Nephron (organoid): ENCODE results near the gene ABR.
A peak's percentile ranks its signal among the peaks of the same experiment; 100 is the strongest.

Experiments used
- H3K27ac Mint-ChIP-seq, 3 experiments: 2 replicates each; pipeline ENCODE4 v1.8.0; 2020; ENCODE audit warnings: mixed read lengths in 3 of 3, mild to moderate bottlenecking in 2 of 3, moderate library complexity in 1 of 3
- H3K27me3 Mint-ChIP-seq: 2 replicates; pipeline ENCODE4 v1.8.0; 2021; ENCODE audit warnings: low read depth, mild to moderate bottlenecking, moderate library complexity, mixed read lengths
- H3K36me3 Mint-ChIP-seq: 2 replicates; pipeline ENCODE4 v1.8.0; 2020; ENCODE audit warnings: low read depth, mixed read lengths
- H3K4me1 Mint-ChIP-seq: 2 replicates; pipeline ENCODE4 v1.8.0; 2020; ENCODE audit warnings: mixed read lengths
- H3K4me3 Mint-ChIP-seq, 3 experiments: 2 replicates each; pipeline ENCODE4 v1.8.0; 2020; ENCODE audit warnings: mild to moderate bottlenecking in 3 of 3, mixed read lengths in 3 of 3, moderate library complexity in 2 of 3
- H3K9me3 Mint-ChIP-seq: 2 replicates; pipeline ENCODE4 v1.8.0; 2020; ENCODE audit warnings: mixed read lengths
- TF ChIP-seq, protein P1 (sequence below), 3 experiments: fragments of 200-600 bp; sonication (generic); IDR thresholded peaks; one replicate each; pipeline ENCODE4 v1.5.0; 2021; ENCODE audit warnings: antibody characterized with exemption in 3 of 3; ENCODE audit not compliant: unreplicated experiment in 3 of 3

Gene ABR

DNA sequence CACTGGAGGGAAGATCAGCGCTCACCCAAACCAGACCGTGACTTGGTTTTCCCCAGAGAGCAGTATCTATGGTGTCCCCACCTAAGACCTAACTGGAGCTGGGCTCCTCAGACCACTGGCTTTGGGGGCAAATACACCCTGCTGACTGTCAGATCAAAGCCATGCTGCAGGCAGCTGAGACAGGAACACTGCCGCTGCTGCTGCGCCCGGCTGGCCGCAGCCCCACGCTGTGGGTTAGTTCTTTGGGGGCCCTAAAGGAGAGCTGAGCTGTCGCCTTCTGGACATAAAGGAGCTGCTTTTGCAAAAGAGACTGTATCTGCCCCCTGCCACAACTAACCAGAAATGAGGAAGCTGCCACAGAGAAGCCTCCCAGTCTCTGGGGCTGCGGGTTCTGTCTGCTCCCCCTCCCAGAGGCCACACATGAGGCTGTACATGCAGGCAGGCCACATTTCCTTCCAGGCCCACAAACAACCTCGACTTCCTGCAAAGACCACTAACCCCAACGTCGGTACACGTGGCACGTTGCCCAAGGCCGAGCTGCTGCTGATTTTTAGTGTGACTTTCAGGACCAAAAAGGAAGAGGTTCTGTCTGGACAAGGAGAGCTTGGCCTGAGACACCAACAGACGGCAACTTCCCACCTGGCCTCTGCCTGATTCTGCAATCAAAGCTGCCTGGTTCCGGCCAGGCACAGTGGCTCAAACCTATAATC is 18.2 kb upstream of the ABR start:
- Mint-ChIP-seq H3K4me1 (peaks cover 12% of the 10 kb centered on the region), H3K27ac (peak overlapping the region; percentile 79 to 92 (median 91)), H3K4me3 (no peak overlapping the region), H3K36me3 (no peaks in the 10 kb centered on the region), H3K27me3 (peaks cover 25% of the 10 kb centered on the region), H3K9me3 (no peaks in the 10 kb centered on the region)
- TF ChIP-seq, protein P1, sequence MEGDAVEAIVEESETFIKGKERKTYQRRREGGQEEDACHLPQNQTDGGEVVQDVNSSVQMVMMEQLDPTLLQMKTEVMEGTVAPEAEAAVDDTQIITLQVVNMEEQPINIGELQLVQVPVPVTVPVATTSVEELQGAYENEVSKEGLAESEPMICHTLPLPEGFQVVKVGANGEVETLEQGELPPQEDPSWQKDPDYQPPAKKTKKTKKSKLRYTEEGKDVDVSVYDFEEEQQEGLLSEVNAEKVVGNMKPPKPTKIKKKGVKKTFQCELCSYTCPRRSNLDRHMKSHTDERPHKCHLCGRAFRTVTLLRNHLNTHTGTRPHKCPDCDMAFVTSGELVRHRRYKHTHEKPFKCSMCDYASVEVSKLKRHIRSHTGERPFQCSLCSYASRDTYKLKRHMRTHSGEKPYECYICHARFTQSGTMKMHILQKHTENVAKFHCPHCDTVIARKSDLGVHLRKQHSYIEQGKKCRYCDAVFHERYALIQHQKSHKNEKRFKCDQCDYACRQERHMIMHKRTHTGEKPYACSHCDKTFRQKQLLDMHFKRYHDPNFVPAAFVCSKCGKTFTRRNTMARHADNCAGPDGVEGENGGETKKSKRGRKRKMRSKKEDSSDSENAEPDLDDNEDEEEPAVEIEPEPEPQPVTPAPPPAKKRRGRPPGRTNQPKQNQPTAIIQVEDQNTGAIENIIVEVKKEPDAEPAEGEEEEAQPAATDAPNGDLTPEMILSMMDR (IDR thresholded peaks at IDR 0.05; ENCODE audit: unreplicated experiment in 3 of 3) = no peak

DNA sequence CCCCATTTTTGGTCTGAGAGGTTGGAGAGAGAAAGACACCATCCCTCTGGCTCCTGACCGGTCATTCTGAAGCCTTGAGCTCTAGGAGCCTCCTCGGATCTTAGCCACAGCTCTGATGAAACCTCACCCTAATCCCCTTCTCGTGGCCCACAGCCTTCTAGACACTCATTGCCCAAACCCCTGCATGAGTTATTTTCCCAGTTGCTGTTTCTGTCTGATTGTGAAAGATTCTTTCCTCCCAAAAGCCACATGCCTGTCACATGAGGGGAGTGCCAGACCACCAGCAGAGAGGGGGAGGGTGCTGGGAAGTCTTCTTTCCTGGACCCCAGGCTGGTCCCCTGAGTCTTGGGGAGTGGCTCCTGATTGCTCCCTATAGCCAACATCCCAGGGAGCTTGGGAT is 17.6 kb upstream of the ABR start:
- TF ChIP-seq, protein P1 (IDR thresholded peaks at IDR 0.05; ENCODE audit: unreplicated experiment in 3 of 3) = no peak
- Mint-ChIP-seq H3K9me3 (no peaks in the 10 kb centered on the region), H3K27ac (peak overlapping the region; percentile 79 to 92 (median 91)), H3K4me3 (no peak overlapping the region), H3K4me1 (peaks cover 12% of the 10 kb centered on the region), H3K36me3 (no peaks in the 10 kb centered on the region), H3K27me3 (peaks cover 23% of the 10 kb centered on the region)

DNA sequence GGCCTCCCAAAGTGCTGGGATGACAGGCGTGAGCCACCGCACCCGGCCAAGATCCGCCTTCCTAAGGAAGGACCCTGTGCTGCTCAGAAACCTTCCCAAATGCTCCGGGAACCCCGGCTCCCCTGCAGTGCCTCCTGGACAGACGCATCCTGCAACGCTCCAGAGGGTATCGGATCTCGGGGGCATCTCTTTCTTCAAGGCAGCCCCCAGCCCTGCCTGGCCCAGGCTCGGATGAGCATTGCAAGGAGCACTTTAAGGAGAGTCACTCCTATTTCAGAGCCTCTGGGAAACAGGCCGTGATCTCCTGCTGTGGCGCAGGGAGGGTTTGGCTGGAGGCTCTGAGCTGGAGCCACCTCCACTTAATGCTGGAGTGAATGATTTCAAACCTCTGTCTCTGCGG is 17.2 kb upstream of the ABR start:
- no peaks in the 10 kb centered on the region for H3K36me3 Mint-ChIP-seq
- H3K4me1 Mint-ChIP-seq = peaks cover 12% of the 10 kb centered on the region
- TF ChIP-seq, protein P1 (IDR thresholded peaks at IDR 0.05; ENCODE audit: unreplicated experiment in 3 of 3) = no peak
- H3K4me3 Mint-ChIP-seq = no peak overlapping the region
- H3K9me3 Mint-ChIP-seq = no peaks in the 10 kb centered on the region
- H3K27me3 Mint-ChIP-seq = peaks cover 23% of the 10 kb centered on the region
- peak overlapping the region; percentile 79 to 92 (median 91) for H3K27ac Mint-ChIP-seq

DNA sequence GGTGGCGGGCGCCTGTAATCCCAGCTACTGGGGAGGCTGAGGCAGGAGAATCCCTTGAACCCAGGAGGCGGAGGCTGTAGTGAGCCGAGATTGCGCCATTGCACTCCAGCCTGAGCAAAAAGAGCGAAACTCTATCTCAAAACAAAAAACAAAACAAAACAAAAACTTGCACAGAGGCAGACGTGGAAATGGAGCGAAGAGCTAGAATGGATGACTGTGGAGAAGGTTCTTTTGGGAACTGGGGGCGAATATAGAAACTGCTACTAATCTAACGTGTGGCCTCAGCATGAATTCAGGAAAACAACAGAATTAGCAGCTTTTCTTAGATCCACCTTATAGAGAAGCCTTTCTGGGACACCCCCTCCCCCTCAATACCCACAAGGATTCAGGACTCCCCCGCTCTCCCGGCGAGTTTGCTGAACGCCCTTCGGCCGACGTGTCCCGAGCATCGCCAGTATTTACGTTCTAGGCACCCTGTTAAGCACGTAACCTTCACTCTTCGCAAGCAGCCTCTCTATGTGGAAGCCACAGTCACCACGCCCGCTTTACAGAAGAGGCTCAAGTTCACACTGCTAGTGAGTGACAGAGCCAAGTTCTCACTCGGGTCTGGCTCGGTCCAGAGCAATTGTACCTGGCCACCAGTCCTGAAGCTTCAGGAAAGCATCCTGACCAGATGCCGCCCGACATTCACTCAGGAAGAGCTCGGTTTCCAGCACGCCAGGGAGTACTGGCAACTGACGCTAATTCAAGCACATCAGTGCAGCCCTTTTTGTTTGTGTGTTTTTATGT is 13.3 kb upstream of the ABR start:
- no peaks in the 10 kb centered on the region for H3K9me3 Mint-ChIP-seq
- peak overlapping the region in 1 of 3 experiments; percentile 4 for H3K27ac Mint-ChIP-seq
- TF ChIP-seq, protein P1 (IDR thresholded peaks at IDR 0.05; ENCODE audit: unreplicated experiment in 3 of 3) = no peak
- peaks cover 33% of the 10 kb centered on the region for H3K27me3 Mint-ChIP-seq
- H3K4me3 Mint-ChIP-seq = no peak overlapping the region
- peaks cover 21% of the 10 kb centered on the region for H3K4me1 Mint-ChIP-seq
- no peaks in the 10 kb centered on the region for H3K36me3 Mint-ChIP-seq

DNA sequence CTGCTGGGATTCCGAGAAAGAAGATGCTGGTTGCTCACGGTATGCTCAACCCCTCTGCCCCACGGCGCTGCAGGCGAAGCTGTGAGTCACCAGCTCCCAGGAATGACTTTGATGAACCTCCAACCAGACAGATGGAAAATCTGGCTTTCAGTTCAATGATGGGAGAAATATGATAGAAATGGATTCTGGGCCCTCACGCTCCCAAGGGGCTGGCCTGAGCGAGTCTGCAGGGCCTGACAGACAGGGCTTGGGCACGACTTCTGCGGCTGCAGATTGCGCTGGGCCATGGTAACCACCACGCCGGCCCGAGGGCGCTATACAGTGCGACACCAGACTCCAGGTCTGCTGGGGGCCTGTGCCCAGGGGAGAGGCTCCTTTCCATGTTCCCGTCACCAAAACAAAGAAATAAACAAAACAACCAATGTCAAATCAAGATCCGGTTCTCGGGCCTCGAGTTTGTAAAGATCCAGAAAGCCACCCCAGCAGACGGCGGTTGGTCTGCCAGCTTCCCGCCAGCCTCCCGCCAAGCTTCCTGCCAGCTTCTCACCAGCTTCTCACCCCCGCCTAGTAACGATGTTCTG is 11.1 kb upstream of the ABR start:
- Mint-ChIP-seq H3K27ac (no peak overlapping the region), H3K4me1 (peaks cover 23% of the 10 kb centered on the region), H3K9me3 (no peaks in the 10 kb centered on the region), H3K36me3 (no peaks in the 10 kb centered on the region), H3K27me3 (peaks cover 45% of the 10 kb centered on the region), H3K4me3 (no peak overlapping the region)
- TF ChIP-seq, protein P1 (IDR thresholded peaks at IDR 0.05; ENCODE audit: unreplicated experiment in 3 of 3) = no peak
